Kidney tubule cell (primary cell): Measurements from ENCODE around the gene PNPLA5.
A peak's percentile ranks its signal among the peaks of the same experiment; 100 is the strongest.

ENCODE experiments used
- DNase-seq: peaks from one replicate; pipeline ENCODE4 v3.0.0-alpha.2; 2018; ENCODE audit warnings: low spot score

The PNPLA5 gene

DNA sequence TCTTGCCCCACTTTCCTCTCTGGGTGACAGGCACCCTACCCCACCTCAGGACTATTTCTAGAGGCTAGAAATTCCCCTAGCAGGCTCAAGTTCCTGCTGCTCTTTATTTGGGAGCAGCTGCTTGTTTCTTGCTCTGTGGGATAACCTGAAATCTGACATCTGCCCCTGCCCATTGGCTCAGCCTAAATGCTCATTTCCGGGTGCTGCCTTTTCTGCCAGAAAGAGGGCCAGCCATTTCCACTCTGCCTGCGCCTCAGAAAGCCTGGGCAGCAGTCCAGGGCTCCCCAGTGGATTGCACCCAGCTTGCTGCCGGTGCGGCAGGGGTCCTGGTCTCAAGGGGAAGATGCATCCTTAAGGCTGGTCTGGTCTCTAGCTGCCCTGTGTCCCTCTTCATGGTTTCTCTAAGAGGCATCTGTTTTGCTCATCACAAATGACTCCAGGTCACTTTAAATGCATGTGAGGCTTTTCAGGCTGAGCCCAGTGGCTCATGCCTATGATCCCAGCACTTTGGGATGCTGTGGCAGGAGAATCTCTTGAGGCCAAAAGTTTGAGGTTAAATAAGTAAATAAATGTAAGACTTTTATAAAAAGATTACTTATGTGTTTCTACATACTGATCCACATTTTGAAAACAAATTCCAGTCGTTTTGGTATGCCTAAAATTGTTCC, 10.3 kb upstream of the PNPLA5 start:
- peak; percentile 76 for DNase-seq

DNA sequence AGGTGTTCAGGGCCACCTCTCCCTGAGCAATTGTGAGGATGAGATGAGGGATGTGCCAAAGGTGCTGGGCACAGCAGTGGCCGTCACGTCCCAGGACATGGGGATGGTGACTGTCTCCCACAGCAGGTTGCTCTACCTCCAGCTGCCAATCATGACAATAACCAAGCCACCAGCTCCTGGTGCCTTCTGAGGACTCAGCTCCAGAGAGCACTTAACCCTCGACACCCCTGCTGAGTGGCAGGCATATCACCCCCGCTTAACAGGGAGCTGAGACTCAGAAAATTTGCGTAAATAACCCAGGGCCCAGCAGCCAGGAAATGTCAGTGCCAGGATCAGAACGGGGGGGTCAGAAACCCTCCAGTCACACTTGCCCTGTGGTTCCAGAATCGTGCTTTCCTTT, 8.4 kb upstream of the PNPLA5 start:
- no peak for DNase-seq

DNA sequence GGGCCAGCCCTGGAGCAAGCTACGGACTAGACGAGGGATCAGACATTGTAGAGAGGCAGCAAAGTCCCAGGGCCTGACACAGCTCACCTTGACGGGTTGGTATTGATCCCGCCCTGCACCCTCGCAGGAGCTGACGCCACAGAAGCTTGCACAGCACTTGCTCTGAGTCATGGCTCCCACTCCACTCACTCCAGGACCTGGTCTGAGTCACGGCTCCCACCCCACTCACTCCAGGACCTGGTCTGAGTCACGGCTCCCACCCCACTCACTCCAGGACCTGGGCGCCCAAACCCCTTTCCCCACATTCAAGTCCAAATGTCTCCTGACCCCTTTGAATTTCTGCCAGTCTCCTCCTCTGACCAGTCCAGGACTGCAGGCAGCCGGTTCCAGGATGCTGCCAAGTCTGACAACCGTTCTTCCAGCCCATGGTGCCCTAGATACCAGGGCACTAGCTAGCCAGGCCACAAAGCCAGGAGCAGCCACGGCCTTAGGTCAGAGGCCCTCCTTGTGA, 6.0 kb upstream of the PNPLA5 start:
- peak; percentile 46 for DNase-seq

DNA sequence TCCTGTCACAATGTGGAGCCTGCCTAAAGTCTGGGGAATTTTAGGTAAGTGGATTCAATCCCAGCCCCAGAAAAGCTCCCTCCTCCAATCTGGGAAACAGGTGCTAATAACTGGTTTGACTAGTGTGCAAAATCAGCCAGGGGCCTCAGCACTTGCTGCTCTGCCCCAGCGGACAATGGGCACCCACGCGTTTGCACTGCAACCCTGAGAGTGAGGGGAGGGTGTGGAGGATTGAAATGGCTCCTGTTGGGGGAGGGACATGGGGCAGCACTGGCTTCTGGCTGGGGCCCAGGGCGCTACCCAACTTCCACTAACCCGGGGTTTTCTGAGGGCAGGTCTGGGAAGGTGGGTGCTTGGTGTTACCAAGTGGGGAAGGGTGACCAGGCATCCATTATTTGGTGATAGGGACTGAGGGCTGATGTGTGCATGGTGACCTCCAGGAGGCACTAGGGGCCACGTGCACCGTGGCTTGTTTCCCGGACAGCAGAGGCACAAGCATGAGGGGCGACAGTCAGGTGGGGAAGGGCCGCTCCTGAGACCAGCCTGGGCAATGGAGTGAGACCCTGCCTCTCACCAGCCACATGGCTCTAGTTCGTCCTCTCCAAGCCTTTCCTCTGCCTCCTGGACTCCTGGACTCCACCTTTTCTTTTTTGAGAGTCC, 4.3 kb upstream of the PNPLA5 start:
- DNase-seq, result no peak

GRCh38 chr22:43894122-43894521, 2.3 kb upstream of the PNPLA5 start:
- no peak for DNase-seq

DNA sequence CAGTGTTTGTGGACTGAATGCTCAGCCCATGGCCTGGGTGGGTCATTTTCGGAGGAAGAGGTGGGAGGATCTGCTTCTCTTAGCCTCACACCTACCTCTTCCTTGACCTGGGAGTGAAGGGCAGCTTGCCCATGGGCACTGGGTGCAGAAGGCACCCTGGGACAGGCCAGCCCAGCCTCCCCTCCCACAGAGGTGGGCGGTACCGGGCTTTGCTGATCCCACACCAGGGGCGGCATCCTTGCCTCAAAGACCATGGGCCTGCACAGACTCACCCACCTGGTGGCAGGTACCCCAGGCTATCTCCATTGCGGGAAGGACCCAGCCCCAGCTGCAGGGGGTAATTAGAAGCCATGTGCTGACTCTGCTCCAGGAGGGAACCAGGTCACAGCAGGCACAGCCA, 1.5 kb upstream of the PNPLA5 start:
- DNase-seq, result no peak

DNA sequence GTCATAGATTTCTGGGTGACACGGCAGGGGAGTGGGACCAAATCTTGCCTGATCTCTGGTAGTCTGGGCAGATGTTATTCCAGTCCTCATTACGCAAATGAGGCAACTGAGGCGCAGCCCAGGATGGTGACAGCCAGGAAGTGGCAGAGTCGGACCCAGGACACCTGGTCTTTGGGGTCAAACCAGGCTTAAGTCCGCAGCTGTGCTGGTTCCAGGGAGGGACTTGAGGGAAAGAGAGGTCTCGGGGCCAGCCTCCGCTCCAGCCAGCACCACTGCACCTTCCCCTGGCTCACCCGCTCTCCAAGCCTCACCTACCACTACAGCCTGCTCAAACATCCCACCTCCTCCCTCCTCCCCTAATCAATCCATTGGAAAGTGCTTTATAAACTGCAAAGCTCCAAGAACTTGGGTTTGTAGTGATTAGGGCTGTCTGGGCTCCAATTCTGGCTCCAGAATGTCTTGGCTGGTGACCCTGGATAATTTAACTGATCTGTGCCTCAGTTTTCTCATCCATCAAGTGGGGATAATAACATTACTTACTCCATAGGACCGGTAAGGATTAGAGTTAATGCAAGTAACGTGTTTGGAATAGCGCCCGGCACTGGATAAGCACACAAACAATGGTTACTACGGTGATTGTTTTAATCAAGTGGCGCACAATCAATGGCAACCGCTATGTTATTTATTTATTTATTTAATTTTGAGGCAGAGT, 526 bp upstream of the PNPLA5 start:
- no peak for DNase-seq

DNA sequence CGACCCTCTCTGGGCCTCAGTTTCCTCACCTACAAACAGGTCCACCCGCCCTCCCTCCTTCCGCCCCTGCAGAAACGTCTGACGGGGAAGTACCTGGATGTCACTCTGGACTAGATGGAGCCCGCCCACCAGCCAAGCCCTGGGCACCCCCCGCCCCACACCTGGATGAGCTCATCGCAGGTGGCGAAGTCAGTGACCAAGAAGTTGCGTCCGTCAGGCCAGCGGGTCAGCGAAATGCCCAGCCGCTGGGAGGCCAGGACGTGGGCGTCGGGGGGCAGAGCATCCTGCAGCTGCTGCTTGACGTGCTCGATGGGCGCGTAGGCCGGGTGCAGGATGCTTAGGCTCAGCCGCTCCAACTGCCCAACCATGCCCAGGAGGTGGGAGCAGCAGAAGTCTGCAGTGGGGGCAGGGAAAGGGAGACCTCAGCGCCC, 897 bp downstream of the PNPLA5 start:
- no peak for DNase-seq

- peak; percentile 11 for DNase-seq
These were observed 2.0 kb downstream of the PNPLA5 start for GRCh38 chr22:43889860-43890253.

- DNase-seq, result no peak
These were observed 2.5 kb downstream of the PNPLA5 start for GRCh38 chr22:43889201-43889859.

- DNase-seq, result no peak
These were observed 3.1 kb downstream of the PNPLA5 start for GRCh38 chr22:43888740-43889139.

DNA sequence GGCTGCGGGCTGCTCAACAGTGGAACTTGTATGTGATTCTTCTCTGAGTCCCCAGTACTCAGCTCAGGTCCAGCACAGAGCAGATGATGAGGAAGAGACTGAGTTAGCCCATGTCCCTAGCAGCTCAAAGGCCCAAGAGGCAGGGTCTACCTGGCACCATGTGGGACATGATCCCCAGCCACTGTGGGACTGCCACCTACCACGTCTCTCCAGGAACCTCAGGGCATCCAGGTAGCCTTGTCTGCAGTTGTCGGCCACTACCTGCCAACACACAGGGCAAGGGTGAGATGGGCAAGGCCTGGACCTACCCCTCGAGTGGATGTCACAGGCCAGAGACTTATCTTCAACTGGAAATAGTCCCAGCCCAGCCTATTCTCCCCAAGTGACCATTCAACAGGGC, 4.4 kb downstream of the PNPLA5 start:
- DNase-seq, result no peak

- DNase-seq, result no peak
These were observed 5.6 kb downstream of the PNPLA5 start for GRCh38 chr22:43886231-43886630.

DNA sequence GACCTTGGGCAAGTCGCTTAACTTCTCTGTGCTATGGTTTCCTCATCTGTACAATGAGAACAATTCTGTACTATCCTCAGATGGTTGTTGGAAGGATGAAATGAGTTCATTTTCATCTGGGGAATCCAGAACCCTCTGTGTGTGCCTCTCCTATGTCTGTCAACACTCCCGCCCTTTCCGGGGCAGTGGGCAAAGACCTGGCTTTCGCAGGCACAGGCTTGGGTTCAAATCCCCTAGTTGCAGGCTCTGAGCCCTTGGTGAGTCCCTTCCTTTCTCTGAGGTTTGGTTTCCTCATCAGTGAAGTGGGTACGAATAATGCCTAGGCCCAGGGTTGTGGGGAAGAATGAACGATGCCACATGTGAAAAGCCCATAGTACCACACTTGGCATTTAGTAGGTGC, 6.0 kb downstream of the PNPLA5 start:
- DNase-seq, result no peak

DNA sequence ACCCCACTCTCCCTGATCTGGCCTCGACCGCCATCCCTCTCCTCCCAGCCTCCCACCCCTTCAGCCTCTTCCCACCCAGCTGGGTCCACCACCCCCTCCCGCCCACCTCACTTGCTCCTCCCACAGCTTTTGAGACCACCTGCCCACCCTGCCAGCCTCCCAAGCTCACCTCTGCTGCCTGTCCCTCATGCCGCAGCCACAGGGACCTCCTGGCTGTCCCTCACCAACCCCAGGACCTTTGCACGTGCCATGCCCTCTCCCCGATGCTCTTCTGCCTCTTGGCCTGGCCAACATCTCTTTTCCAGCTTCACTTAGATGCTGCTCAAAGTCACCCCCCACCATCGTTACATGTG, 6.5 kb downstream of the PNPLA5 start:
- no peak for DNase-seq

DNA sequence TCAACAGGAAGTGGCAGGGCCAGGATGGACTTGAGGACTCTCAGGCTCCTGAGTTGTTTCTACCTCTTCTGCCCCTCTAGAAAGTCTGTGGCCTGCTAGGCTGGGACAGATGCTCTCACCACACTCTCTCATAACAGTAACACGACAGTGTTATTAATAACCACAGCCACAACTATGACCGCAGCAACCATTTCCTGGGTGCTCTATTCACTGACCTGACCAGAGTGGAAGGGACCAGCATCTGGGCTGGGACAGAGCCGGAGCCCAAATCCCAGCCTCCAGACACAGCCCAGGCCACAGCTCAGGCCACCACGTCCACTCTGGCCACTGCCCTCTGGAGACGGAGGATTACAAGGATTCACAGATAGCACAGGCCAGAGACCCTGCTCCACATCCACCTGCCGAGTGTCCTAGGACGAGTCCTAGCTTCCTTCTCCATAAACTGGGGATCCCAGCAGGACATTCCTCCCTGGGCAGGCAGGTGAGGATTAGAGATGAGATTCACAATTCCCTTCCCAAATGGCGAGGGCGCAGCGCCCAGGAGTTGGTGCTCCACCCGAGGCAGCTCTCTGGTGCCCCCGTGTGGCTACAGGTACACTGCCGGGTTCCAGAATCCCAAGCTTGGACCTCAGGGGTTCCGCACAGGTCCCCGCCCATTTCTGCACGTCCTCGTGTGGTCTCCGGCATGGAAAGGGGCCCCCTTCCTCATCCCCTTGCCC, 7.1 kb downstream of the PNPLA5 start:
- peak; percentile 51 for DNase-seq

- no peak for DNase-seq
These were observed 7.9 kb downstream of the PNPLA5 start for GRCh38 chr22:43883719-43884415.

DNA sequence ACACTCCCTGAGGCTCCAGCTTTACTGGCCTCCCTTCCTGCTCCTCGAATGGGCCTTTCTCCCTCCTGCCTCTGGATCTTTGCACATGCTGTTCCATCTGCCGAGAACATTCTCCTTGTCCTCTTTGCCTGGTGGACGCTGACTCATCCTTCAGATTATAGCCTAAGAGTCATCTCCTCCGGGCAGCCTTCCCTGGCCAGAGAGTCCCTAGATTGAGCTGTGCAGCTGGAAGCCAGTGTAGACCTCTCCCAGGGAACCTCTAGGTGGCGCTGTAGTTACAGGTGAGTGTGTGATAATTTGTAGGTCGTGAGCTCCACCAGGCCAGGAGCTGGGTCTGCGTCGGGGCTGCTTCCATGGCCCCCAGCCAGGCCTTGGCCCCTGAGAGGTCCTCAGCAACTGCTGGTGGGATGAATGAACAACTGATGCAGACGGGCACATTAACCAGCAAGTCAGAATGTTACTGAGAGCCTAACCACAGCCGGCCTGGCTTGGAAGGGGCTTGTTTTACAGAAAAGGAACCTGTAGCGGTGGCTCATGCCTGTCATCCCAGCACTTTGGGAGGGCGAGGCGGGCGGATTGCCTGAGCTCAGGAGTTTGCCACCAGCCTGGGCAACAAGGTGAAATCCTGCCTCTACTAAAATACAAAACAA, 8.7 kb downstream of the PNPLA5 start:
- peak; percentile 84 for DNase-seq

GRCh38 chr22:43882122-43882767, 9.6 kb downstream of the PNPLA5 start:
- no peak for DNase-seq
